GM06990 (cell line): Measurements from ENCODE around the gene FAM120A.

Experiments used
- DNase-seq: peaks from one replicate; pipeline ENCODE4 v3.0.0-alpha.2; 2011; ENCODE audit not compliant: insufficient read length; ENCODE audit errors: extremely low read depth
- H3K27me3 ChIP-seq: replicated peaks from 2 replicates; pipeline ENCODE4 v1.6.0; 2011; ENCODE audit warnings: low read length; ENCODE audit not compliant: control insufficient read depth, insufficient read depth
- H3K36me3 ChIP-seq: 2 replicates; pipeline ENCODE4 v1.5.1; 2011; ENCODE audit warnings: low read length; ENCODE audit not compliant: control insufficient read depth, insufficient read depth
- H3K4me3 ChIP-seq: replicated peaks from 2 replicates; pipeline ENCODE4 v1.5.1; 2011; ENCODE audit warnings: low read depth, mild to moderate bottlenecking, control low read depth, low read length
- TF ChIP-seq, protein P1 (sequence below): IDR thresholded peaks from 2 replicates; pipeline ENCODE4 v1.5.1; 2011; ENCODE audit warnings: low read length, control low read depth, mild to moderate bottlenecking, inconsistent platforms; ENCODE audit not compliant: insufficient read depth, poor library complexity, severe bottlenecking

The FAM120A gene

DNA sequence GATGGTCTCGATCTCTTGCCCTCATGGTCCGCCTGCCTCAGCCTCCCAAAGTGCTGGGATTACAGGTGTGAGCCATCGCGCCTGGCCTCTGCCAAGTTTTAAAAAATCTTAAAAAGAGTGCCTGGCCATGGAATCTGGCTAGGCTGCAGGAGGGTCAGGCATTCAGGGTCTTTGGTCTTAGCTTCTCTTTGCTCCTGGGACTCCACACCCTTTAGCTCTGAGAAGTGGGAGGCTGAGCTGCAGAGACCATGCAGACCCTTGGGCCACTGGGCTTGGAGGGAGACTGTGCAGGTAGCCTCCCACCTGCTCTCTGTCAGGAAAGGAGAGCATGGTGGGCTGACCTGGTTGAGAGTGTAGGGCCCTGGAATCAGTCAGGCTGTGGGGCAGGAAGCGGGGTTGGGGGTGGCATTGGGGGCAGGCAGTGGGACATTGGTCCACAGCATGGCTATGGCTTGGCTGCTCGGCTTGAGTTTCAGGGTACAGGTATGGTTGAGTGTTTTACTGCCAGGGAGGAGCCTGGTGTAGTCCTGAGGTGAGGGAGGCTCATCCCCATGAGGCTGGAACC, 145.7 kb downstream of the FAM120A start:
- H3K36me3 ChIP-seq, result no peaks in the 10 kb centered on the region
- no peak overlapping the region for H3K4me3 ChIP-seq
- DNase-seq, result no peak
- TF ChIP-seq, protein P1, sequence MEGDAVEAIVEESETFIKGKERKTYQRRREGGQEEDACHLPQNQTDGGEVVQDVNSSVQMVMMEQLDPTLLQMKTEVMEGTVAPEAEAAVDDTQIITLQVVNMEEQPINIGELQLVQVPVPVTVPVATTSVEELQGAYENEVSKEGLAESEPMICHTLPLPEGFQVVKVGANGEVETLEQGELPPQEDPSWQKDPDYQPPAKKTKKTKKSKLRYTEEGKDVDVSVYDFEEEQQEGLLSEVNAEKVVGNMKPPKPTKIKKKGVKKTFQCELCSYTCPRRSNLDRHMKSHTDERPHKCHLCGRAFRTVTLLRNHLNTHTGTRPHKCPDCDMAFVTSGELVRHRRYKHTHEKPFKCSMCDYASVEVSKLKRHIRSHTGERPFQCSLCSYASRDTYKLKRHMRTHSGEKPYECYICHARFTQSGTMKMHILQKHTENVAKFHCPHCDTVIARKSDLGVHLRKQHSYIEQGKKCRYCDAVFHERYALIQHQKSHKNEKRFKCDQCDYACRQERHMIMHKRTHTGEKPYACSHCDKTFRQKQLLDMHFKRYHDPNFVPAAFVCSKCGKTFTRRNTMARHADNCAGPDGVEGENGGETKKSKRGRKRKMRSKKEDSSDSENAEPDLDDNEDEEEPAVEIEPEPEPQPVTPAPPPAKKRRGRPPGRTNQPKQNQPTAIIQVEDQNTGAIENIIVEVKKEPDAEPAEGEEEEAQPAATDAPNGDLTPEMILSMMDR, result no peak
- no peaks in the 10 kb centered on the region for H3K27me3 ChIP-seq

DNA sequence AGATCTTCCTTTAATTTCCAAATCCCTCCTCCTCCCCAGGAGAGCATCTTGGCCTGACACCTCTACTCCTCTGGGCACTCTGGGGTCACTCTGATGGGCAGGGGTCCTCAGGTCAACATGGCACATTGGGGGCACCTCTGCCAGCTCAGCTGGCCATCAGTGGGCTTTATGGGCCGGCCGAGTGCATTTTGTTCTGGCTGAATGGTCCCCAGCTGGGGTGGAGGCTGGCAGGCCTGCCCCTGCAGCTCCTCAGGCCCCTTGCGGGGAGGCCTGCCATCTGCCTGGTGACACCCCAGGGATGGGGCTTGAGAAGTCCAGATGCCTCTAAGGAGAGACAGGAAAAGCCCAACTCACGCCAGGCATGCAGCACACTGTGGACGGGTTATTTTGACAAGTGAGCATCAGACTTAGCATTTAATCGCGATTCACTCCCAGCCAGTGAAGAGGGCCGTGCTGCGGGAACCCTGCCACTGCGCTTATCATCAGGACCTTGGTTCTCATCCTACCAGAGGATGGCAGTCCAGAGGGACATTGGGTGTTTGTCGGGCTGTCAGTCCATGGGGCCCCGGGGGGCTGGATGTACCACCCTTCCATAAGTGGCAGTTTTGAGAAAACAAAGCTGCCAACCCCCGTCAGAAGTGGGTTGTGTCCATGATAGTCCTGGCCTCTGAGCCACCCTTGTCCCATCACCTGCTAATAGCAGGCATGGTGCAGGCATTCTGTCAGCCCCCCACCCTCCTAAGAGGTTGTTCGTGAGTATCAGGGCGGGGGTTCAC, 146.6 kb downstream of the FAM120A start:
- no peak overlapping the region for H3K4me3 ChIP-seq
- no peaks in the 10 kb centered on the region for H3K36me3 ChIP-seq
- H3K27me3 ChIP-seq, result no peaks in the 10 kb centered on the region
- no peak for DNase-seq
- TF ChIP-seq, protein P1, result no peak

GRCh38 chr9:93598647-93599241, 147.3 kb downstream of the FAM120A start:
- TF ChIP-seq, protein P1, result no peak
- H3K27me3 ChIP-seq, result no peaks in the 10 kb centered on the region
- H3K36me3 ChIP-seq, result no peaks in the 10 kb centered on the region
- DNase-seq, result no peak
- no peak overlapping the region for H3K4me3 ChIP-seq

- DNase-seq, result no peak
- TF ChIP-seq, protein P1, result no peak
- H3K36me3 ChIP-seq, result no peaks in the 10 kb centered on the region
- H3K4me3 ChIP-seq, result no peak overlapping the region
- no peaks in the 10 kb centered on the region for H3K27me3 ChIP-seq
These were observed 148.3 kb downstream of the FAM120A start for GRCh38 chr9:93599571-93600403.

GRCh38 chr9:93600504-93600903, 149.0 kb downstream of the FAM120A start:
- TF ChIP-seq, protein P1, result no peak
- H3K4me3 ChIP-seq, result no peak overlapping the region
- DNase-seq, result no peak
- H3K36me3 ChIP-seq, result no peaks in the 10 kb centered on the region
- H3K27me3 ChIP-seq, result no peaks in the 10 kb centered on the region
